HepG2 (cell line): ENCODE data around the gene DNAH8. TPM values are rescaled to one million over a fixed set of nuclear protein-coding genes. Genes with fewer than 3 reads are reported as not detected.

Experiments used
- ATM ChIP-seq: fragments of 450-650 bp; IDR thresholded peaks from 2 replicates; pipeline ENCODE4 v1.7.1; 2017; ENCODE audit warnings: mild to moderate bottlenecking, borderline replicate concordance
- GTF3A ChIP-seq: sonication (generic); formaldehyde crosslinking; conservative IDR thresholded peaks from 2 replicates; pipeline ENCODE4 v1.4.0; 2020; ENCODE audit warnings: mild to moderate bottlenecking, missing genetic modification reagents
- IKZF5 ChIP-seq: IDR thresholded peaks from 2 replicates; pipeline ENCODE4 v1.6.1; 2018; ENCODE audit warnings: missing genetic modification reagents, mild to moderate bottlenecking, missing compliant biosample characterization
- KAT7 ChIP-seq: IDR thresholded peaks from 2 replicates; pipeline ENCODE4 v1.6.1; 2018; ENCODE audit warnings: borderline replicate concordance, missing compliant biosample characterization
- MTA3 ChIP-seq: sonication (generic); formaldehyde crosslinking; IDR thresholded peaks from 2 replicates; pipeline ENCODE4 v1.4.0; 2020; ENCODE audit warnings: missing genetic modification reagents
- POGK ChIP-seq: sonication (generic); formaldehyde crosslinking; conservative IDR thresholded peaks from 2 replicates; pipeline ENCODE4 v1.8.0; 2022; ENCODE audit warnings: mild to moderate bottlenecking, moderate library complexity, missing genetic modification reagents
- RERE ChIP-seq: IDR thresholded peaks from 2 replicates; pipeline ENCODE4 v1.6.1; 2016; ENCODE audit warnings: low read depth, missing genetic modification reagents, missing compliant biosample characterization
- RFX1 ChIP-seq: fragments of 450-650 bp; IDR thresholded peaks from 2 replicates; pipeline ENCODE4 v1.6.1; 2017
- SMYD3 ChIP-seq: sonication (generic); formaldehyde crosslinking; IDR thresholded peaks from 2 replicates; pipeline ENCODE4 v1.8.1; 2023; ENCODE audit warnings: mild to moderate bottlenecking, missing genetic modification reagents
- ZBTB3 ChIP-seq: sonication (generic); formaldehyde crosslinking; IDR thresholded peaks from 2 replicates; pipeline ENCODE4 v1.4.0; 2020; ENCODE audit warnings: low read depth, mild to moderate bottlenecking, moderate library complexity, missing genetic modification reagents, borderline replicate concordance
- ZFP36L1 ChIP-seq: sonication (generic); formaldehyde crosslinking; IDR thresholded peaks from 2 replicates; pipeline ENCODE4 v1.8.0; 2022; ENCODE audit warnings: mild to moderate bottlenecking, missing genetic modification reagents, moderate library complexity
- ZNF484 ChIP-seq: sonication (generic); formaldehyde crosslinking; IDR thresholded peaks from 2 replicates; pipeline ENCODE4 v1.5.1; 2020; ENCODE audit warnings: mild to moderate bottlenecking, low read depth, missing genetic modification reagents, borderline replicate concordance
- ZNF644 ChIP-seq: IDR thresholded peaks from 2 replicates; pipeline ENCODE4 v1.6.1; 2016; ENCODE audit warnings: low read depth
- ZNF792 ChIP-seq: IDR thresholded peaks from 2 replicates; pipeline ENCODE4 v1.6.1; 2016
- polyA plus RNA-seq, 8 experiments: library from polyadenylated mRNA; depleted of rRNA in 3 of 8; stranded (reverse) in 7 of 8; unstranded in 1 of 8; fragments of >200 nt; fragmentation: Illumina TruSeq in 4 of 8; extraction: Trizol in 4 of 8; gene quantifications; 2 replicates each; pipeline versions ENCODE4 v1.2.1 to v1.2.3, GENCODE V29; 2011 to 2016; ENCODE audit warnings: low read depth in 4 of 8, missing spikeins in 1 of 8, mixed read lengths in 1 of 8; ENCODE audit not compliant: insufficient read depth in 1 of 8
- total RNA-seq, 5 experiments: library from RNA; depleted of rRNA; stranded (reverse); fragments of >200 nt; fragmentation: Illumina TruSeq; extraction: Trizol; gene quantifications; 2 replicates each; pipeline ENCODE4 v1.2.3, GENCODE V29; 2016; ENCODE audit warnings: low read depth in 1 of 5
- TF ChIP-seq, protein P1 (sequence below): sonication (generic); formaldehyde crosslinking; IDR thresholded peaks from 2 replicates; pipeline ENCODE4 v1.4.0; 2020; ENCODE audit warnings: missing genetic modification reagents, mild to moderate bottlenecking, borderline replicate concordance

DNAH8 gene
- total and polyA plus RNA-seq, 2 of the 13 experiments (the other 11 are each of a cell fraction or from before 2014, with no cell fraction given), result not detected

- peak; percentile 62; the same call in 1 of the 2 replicates for TF ChIP-seq POGK (CRISPR knock-in tag)
- TF ChIP-seq GTF3A (CRISPR knock-in tag), result no peak
- no peak for TF ChIP-seq ATM
- TF ChIP-seq ZNF792 (CRISPR knock-in tag), result 0 out of 2 replicates have a peak, but pooled peaks have one; percentile 52
- peak; percentile 92; the same call in 1 of the 2 replicates for TF ChIP-seq KAT7 (CRISPR knock-in tag)
- TF ChIP-seq SMYD3 (CRISPR knock-in tag), result peak; percentile 74; the same call in 1 of the 2 replicates
- 0 out of 2 replicates have a peak, but pooled peaks have one; percentile 18 for TF ChIP-seq RERE (CRISPR knock-in tag)
- no peak for TF ChIP-seq MTA3
- TF ChIP-seq, protein P1, sequence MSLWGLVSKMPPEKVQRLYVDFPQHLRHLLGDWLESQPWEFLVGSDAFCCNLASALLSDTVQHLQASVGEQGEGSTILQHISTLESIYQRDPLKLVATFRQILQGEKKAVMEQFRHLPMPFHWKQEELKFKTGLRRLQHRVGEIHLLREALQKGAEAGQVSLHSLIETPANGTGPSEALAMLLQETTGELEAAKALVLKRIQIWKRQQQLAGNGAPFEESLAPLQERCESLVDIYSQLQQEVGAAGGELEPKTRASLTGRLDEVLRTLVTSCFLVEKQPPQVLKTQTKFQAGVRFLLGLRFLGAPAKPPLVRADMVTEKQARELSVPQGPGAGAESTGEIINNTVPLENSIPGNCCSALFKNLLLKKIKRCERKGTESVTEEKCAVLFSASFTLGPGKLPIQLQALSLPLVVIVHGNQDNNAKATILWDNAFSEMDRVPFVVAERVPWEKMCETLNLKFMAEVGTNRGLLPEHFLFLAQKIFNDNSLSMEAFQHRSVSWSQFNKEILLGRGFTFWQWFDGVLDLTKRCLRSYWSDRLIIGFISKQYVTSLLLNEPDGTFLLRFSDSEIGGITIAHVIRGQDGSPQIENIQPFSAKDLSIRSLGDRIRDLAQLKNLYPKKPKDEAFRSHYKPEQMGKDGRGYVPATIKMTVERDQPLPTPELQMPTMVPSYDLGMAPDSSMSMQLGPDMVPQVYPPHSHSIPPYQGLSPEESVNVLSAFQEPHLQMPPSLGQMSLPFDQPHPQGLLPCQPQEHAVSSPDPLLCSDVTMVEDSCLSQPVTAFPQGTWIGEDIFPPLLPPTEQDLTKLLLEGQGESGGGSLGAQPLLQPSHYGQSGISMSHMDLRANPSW (CRISPR knock-in tag), result peak; percentile 12; the same call in 1 of the 2 replicates
- TF ChIP-seq ZNF644 (CRISPR knock-in tag), result no peak
- 0 out of 2 replicates have a peak, but pooled peaks have one; percentile 39 for TF ChIP-seq ZBTB3 (CRISPR knock-in tag)
- TF ChIP-seq RFX1, result no peak
- TF ChIP-seq ZNF484, result 0 out of 2 replicates have a peak, but pooled peaks have one; percentile 69
- TF ChIP-seq ZFP36L1 (CRISPR knock-in tag), result peak; percentile 78; the same call in 1 of the 2 replicates
- TF ChIP-seq IKZF5 (CRISPR knock-in tag), result peak; percentile 54; the same call in 1 of the 2 replicates
Measured at GRCh38 chr6:38702558-38703397, 12.3 kb upstream of the DNAH8 start, which contains the start of gene GLO1 (continued).
